SK-N-SH (cell line): ENCODE measurements around the gene TWSG1. TPM values are rescaled to one million over a fixed set of nuclear protein-coding genes. Genes with fewer than 3 reads are reported as not detected.
"Not testable (repeated sequence)": the region's sequence is repeated elsewhere in the genome, so short reads cannot be mapped to it uniquely, and the experiment has no call there.

Experiments used
- CTCF ChIA-PET: fragments of 300-600, 350-600 bp; formaldehyde crosslinking; extraction: SDS; loops from one replicate; lab custom pipeline; 2021; lab: Yijun Ruan, JAX
- POLR2A ChIA-PET: fragments of 350-600 bp; sonication (Branson Sonifier 250); formaldehyde crosslinking; extraction: SDS; loops from one replicate; lab custom pipeline; 2020; ENCODE audit warnings: antibody characterized with exemption, inconsistent platforms; lab: Yijun Ruan, JAX
- DNase-seq: peaks from one replicate; pipeline ENCODE4 v3.0.0; 2012
- H2AFZ ChIP-seq: fragments of 200-600 bp; sonication (generic); 2 replicates; pipeline ENCODE4 v1.8.1; 2016; ENCODE audit warnings: antibody characterized with exemption, mild to moderate bottlenecking, low read depth
- H3F3A ChIP-seq: fragments of 200-600 bp; sonication (generic); replicated peaks from 2 replicates; pipeline ENCODE3; 2016; ENCODE audit warnings: antibody characterized with exemption, mild to moderate bottlenecking; ENCODE audit not compliant: insufficient read depth
- H3K27ac ChIP-seq, 2 experiments: fragments of 200-500 bp in 1 of 2; fragments of 200-600 bp in 1 of 2; sonication (Bioruptor generic) in 1 of 2; sonication (generic), shearing (Covaris generic) in 1 of 2; 2 replicates each; pipeline versions ENCODE4 v1.5.1 to v1.6.1; 2014 to 2016; ENCODE audit warnings: low read depth in 2 of 2, inconsistent platforms in 1 of 2, low read length in 1 of 2, mild to moderate bottlenecking in 1 of 2, mixed read lengths in 1 of 2
- H3K27me3 ChIP-seq: fragments of 200-600 bp; sonication (generic), shearing (Covaris generic); 2 replicates; pipeline ENCODE4 v1.6.1; 2016; ENCODE audit warnings: mixed run types; ENCODE audit not compliant: insufficient read depth
- H3K36me3 ChIP-seq, 2 experiments: fragments of 200-500 bp in 1 of 2; fragments of 200-600 bp in 1 of 2; sonication (Bioruptor generic) in 1 of 2; sonication (generic) in 1 of 2; replicated peaks in 1 of 2; 2 replicates each; pipeline versions ENCODE3 to v1.5.1; 2014 to 2016; ENCODE audit warnings: low read length in 1 of 2, mild to moderate bottlenecking in 1 of 2; ENCODE audit not compliant: insufficient read depth in 2 of 2, control insufficient read depth in 1 of 2
- H3K4me1 ChIP-seq, 2 experiments: fragments of 200-500 bp in 1 of 2; fragments of 200-600 bp in 1 of 2; sonication (Bioruptor generic) in 1 of 2; sonication (generic), shearing (Covaris generic) in 1 of 2; 2 replicates each; pipeline versions ENCODE4 v1.5.1 to v1.6.1; 2014 to 2016; ENCODE audit warnings: low read depth in 1 of 2, low read length in 1 of 2, mixed run types in 1 of 2; ENCODE audit not compliant: insufficient read depth in 2 of 2, control insufficient read depth in 1 of 2
- H3K4me2 ChIP-seq: fragments of 200-600 bp; sonication (generic), shearing (Covaris generic); 2 replicates; pipeline ENCODE4 v1.6.1; 2017; ENCODE audit warnings: mixed run types
- H3K4me3 ChIP-seq, 2 experiments: fragments of 200-500 bp in 1 of 2; fragments of 200-600 bp in 1 of 2; sonication (Bioruptor generic) in 1 of 2; sonication (generic), shearing (Covaris generic) in 1 of 2; 2 replicates each; pipeline versions ENCODE4 v1.5.1 to v1.8.1; 2014 to 2016; ENCODE audit warnings: low read depth in 2 of 2, inconsistent platforms in 1 of 2, low read length in 1 of 2, mild to moderate bottlenecking in 1 of 2, mixed read lengths in 1 of 2, moderate library complexity in 1 of 2
- H3K79me2 ChIP-seq: fragments of 200-600 bp; sonication (generic); 2 replicates; pipeline ENCODE4 v1.8.1; 2017; ENCODE audit warnings: mild to moderate bottlenecking; ENCODE audit not compliant: insufficient read depth
- H3K9ac ChIP-seq: fragments of 200-600 bp; sonication (generic); 2 replicates; pipeline ENCODE4 v1.6.1; 2017; ENCODE audit warnings: mixed run types
- H3K9me2 ChIP-seq: fragments of 200-600 bp; sonication (generic); 2 replicates; pipeline ENCODE4 v1.6.1; 2017; ENCODE audit warnings: mixed run types
- H3K9me3 ChIP-seq: fragments of 200-600 bp; sonication (generic); 2 replicates; pipeline ENCODE4 v1.6.1; 2017; ENCODE audit warnings: mixed run types, mild to moderate bottlenecking, moderate library complexity
- H4K20me1 ChIP-seq: fragments of 200-600 bp; sonication (generic); 2 replicates; pipeline ENCODE4 v1.6.1; 2017; ENCODE audit warnings: mild to moderate bottlenecking, mixed run types; ENCODE audit not compliant: insufficient read depth
- RXRA ChIP-seq: IDR thresholded peaks from 2 replicates; pipeline ENCODE4 v1.4.0; 2012; ENCODE audit warnings: low read depth, mild to moderate bottlenecking, borderline replicate concordance
- USF2 ChIP-seq: fragments of 150-350 bp; IDR thresholded peaks from 2 replicates; pipeline ENCODE4 v1.6.1; 2017; ENCODE audit warnings: antibody characterized with exemption, low read length, low read depth, borderline replicate concordance
- WGBS: methylation state at CpG from one replicate; pipeline ENCODE4 v1.1.6; 2017; ENCODE audit warnings: low lambda C conversion rate; 5-methylcytosine and 5-hydroxymethylcytosine counted together
- polyA plus RNA-seq, 3 experiments: library from polyadenylated mRNA; depleted of rRNA; stranded (reverse); fragments of >200 nt; gene quantifications; 2 replicates each; pipeline ENCODE4 v1.2.3, GENCODE V29; 2012
- TF ChIP-seq, protein P1 (sequence below): IDR thresholded peaks from 2 replicates; pipeline ENCODE4 v1.6.1; 2012; ENCODE audit warnings: mild to moderate bottlenecking, low read depth, low read length, moderate library complexity
- TF ChIP-seq, protein P2 (sequence below): IDR thresholded peaks from 2 replicates; pipeline ENCODE4 v1.4.0; 2012; ENCODE audit warnings: low read depth

TWSG1 gene
- polyA plus RNA-seq, 1 of the 3 experiments (the other 2 are of a cell fraction) = 44.0 TPM

DNA sequence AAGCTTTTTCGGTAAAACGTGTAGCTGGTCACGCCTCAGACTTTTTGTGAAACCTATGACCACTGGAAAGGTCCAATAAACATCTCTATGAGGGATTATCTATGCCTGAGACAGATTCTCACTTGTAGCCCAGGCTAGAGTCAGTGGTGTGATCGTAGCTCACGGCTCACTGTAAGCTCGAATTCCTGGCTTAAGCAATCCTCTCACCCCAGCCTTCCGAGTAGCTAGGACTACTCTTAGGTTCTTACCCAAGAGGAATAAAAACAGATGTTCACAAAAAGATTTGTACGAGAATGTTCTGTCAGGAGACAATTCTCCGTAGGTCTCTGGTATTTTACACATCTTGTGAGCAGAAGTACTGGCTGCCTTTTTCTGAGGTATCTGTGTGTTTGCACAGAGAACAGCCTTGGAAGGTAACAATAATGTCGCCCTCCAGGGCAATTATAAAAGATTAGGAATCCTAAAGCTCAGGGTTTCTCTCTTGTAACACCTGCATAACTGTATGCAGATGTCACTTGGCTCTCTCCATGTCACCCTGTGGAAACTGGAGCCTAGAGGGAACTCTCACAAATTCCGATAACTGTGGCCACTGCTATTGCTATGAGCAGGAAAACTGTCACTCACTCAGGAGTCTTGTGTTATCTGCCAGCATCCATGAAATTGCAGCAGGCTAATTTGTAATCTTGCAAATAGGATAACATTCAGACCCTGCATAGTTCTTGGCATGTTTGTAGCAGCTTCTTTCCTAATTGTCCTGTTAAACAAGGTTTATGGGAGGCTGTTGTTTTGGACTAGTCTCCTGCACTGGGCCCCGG lies 115.2 kb downstream of the TWSG1 start:
- TF ChIP-seq, protein P1, sequence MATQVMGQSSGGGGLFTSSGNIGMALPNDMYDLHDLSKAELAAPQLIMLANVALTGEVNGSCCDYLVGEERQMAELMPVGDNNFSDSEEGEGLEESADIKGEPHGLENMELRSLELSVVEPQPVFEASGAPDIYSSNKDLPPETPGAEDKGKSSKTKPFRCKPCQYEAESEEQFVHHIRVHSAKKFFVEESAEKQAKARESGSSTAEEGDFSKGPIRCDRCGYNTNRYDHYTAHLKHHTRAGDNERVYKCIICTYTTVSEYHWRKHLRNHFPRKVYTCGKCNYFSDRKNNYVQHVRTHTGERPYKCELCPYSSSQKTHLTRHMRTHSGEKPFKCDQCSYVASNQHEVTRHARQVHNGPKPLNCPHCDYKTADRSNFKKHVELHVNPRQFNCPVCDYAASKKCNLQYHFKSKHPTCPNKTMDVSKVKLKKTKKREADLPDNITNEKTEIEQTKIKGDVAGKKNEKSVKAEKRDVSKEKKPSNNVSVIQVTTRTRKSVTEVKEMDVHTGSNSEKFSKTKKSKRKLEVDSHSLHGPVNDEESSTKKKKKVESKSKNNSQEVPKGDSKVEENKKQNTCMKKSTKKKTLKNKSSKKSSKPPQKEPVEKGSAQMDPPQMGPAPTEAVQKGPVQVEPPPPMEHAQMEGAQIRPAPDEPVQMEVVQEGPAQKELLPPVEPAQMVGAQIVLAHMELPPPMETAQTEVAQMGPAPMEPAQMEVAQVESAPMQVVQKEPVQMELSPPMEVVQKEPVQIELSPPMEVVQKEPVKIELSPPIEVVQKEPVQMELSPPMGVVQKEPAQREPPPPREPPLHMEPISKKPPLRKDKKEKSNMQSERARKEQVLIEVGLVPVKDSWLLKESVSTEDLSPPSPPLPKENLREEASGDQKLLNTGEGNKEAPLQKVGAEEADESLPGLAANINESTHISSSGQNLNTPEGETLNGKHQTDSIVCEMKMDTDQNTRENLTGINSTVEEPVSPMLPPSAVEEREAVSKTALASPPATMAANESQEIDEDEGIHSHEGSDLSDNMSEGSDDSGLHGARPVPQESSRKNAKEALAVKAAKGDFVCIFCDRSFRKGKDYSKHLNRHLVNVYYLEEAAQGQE = no peak
- TF ChIP-seq USF2 (no peak), RXRA (no peak)
- TF ChIP-seq, protein P2, sequence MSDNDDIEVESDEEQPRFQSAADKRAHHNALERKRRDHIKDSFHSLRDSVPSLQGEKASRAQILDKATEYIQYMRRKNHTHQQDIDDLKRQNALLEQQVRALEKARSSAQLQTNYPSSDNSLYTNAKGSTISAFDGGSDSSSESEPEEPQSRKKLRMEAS = no peak
- Histone ChIP-seq H3K27me3 (no peaks in the 10 kb centered on the region), H3K4me3 (no peak overlapping the region), H3K4me2 (no peak overlapping the region), H3K79me2 (no peaks in the 10 kb centered on the region), H3K36me3 (no peaks in the 10 kb centered on the region), H3K9me2 (no peaks in the 10 kb centered on the region), H3K27ac (no peak overlapping the region), H3F3A (no peaks in the 10 kb centered on the region), H2AFZ (no peak overlapping the region), H3K4me1 (no peaks in the 10 kb centered on the region), H4K20me1 (no peaks in the 10 kb centered on the region), H3K9me3 (no peaks in the 10 kb centered on the region), H3K9ac (no peak overlapping the region)
- POLR2A ChIA-PET = no interaction called here
- no peak for DNase-seq
- 54% methylated on average over 12 of the region's 12 CpGs for WGBS
- CTCF ChIA-PET = interaction anchor here (0.8 to 0.9 kb wide), 2 partner anchors 9 to 308 kb away, joined by 3 to 4 read pairs; no protein-coding TSS in a partner anchor

DNA sequence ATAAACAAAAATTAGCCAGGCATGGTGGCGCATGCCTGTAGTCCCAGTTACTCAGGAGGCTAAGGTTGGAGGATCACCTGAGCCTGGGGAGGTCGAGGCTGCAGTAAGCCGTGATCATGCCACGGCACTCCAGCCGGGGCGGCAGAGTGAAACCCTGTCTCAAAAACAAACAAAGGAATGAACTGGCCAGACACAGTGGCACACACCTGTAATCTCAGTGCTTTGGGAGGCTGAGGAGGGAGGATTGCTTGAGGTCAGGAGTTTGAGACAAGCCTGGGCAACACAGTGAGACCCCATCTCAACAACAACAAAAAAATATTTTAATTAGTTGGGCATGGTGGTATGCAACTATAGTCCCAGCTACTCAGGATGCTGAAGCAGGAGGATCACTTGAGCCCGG lies 116.3 kb downstream of the TWSG1 start:
- POLR2A ChIA-PET, H2AFZ ChIP-seq: not testable (repeated sequence)

More for the DNA sequence above, 116.3 kb downstream of the TWSG1 start:
- H3K36me3 ChIP-seq, H3K9ac ChIP-seq, H3K9me3 ChIP-seq, H4K20me1 ChIP-seq, CTCF ChIA-PET, DNase-seq, H3F3A ChIP-seq, H3K9me2 ChIP-seq, H3K4me1 ChIP-seq, H3K4me3 ChIP-seq, H3K4me2 ChIP-seq, H3K79me2 ChIP-seq, H3K27me3 ChIP-seq, H3K27ac ChIP-seq: not testable (repeated sequence)
- 81% methylated on average over 7 of the region's 7 CpGs for whole genome bisulfite sequencing

Other genes starting within 250 kb of the TWSG1 start
- 99.1 and 101 TPM in 2 replicates for gene NDUFV2, start 232.1 kb upstream of the TWSG1 start, polyA plus RNA-seq (2012; rRNA removed)
- gene ANKRD12, start 198.0 kb upstream of the TWSG1 start, polyA plus RNA-seq (2012; rRNA removed) = 1.1 and 1.3 TPM in 2 replicates
- gene RALBP1, start 140.7 kb downstream of the TWSG1 start, polyA plus RNA-seq (2012; rRNA removed) = 43.8 and 43.9 TPM in 2 replicates